SK-N-SH (cell line): ENCODE measurements around the gene CENPS. TPM values are rescaled to one million over a fixed set of nuclear protein-coding genes. Genes with fewer than 3 reads are reported as not detected.

Experiments used
- CTCF ChIA-PET: fragments of 300-600, 350-600 bp; formaldehyde crosslinking; extraction: SDS; loops from one replicate; lab custom pipeline; 2021; lab: Yijun Ruan, JAX
- POLR2A ChIA-PET: fragments of 350-600 bp; sonication (Branson Sonifier 250); formaldehyde crosslinking; extraction: SDS; loops from one replicate; lab custom pipeline; 2020; ENCODE audit warnings: antibody characterized with exemption, inconsistent platforms; lab: Yijun Ruan, JAX
- DNase-seq: peaks from one replicate; pipeline ENCODE4 v3.0.0; 2012
- H2AFZ ChIP-seq: fragments of 200-600 bp; sonication (generic); 2 replicates; pipeline ENCODE4 v1.8.1; 2016; ENCODE audit warnings: antibody characterized with exemption, mild to moderate bottlenecking, low read depth
- H3F3A ChIP-seq: fragments of 200-600 bp; sonication (generic); replicated peaks from 2 replicates; pipeline ENCODE3; 2016; ENCODE audit warnings: antibody characterized with exemption, mild to moderate bottlenecking; ENCODE audit not compliant: insufficient read depth
- H3K27ac ChIP-seq, 2 experiments: fragments of 200-500 bp in 1 of 2; fragments of 200-600 bp in 1 of 2; sonication (Bioruptor generic) in 1 of 2; sonication (generic), shearing (Covaris generic) in 1 of 2; 2 replicates each; pipeline versions ENCODE4 v1.5.1 to v1.6.1; 2014 to 2016; ENCODE audit warnings: low read depth in 2 of 2, inconsistent platforms in 1 of 2, low read length in 1 of 2, mild to moderate bottlenecking in 1 of 2, mixed read lengths in 1 of 2
- H3K27me3 ChIP-seq: fragments of 200-600 bp; sonication (generic), shearing (Covaris generic); 2 replicates; pipeline ENCODE4 v1.6.1; 2016; ENCODE audit warnings: mixed run types; ENCODE audit not compliant: insufficient read depth
- H3K36me3 ChIP-seq, 2 experiments: fragments of 200-500 bp in 1 of 2; fragments of 200-600 bp in 1 of 2; sonication (Bioruptor generic) in 1 of 2; sonication (generic) in 1 of 2; replicated peaks in 1 of 2; 2 replicates each; pipeline versions ENCODE3 to v1.5.1; 2014 to 2016; ENCODE audit warnings: low read length in 1 of 2, mild to moderate bottlenecking in 1 of 2; ENCODE audit not compliant: insufficient read depth in 2 of 2, control insufficient read depth in 1 of 2
- H3K4me1 ChIP-seq, 2 experiments: fragments of 200-500 bp in 1 of 2; fragments of 200-600 bp in 1 of 2; sonication (Bioruptor generic) in 1 of 2; sonication (generic), shearing (Covaris generic) in 1 of 2; 2 replicates each; pipeline versions ENCODE4 v1.5.1 to v1.6.1; 2014 to 2016; ENCODE audit warnings: low read depth in 1 of 2, low read length in 1 of 2, mixed run types in 1 of 2; ENCODE audit not compliant: insufficient read depth in 2 of 2, control insufficient read depth in 1 of 2
- H3K4me2 ChIP-seq: fragments of 200-600 bp; sonication (generic), shearing (Covaris generic); 2 replicates; pipeline ENCODE4 v1.6.1; 2017; ENCODE audit warnings: mixed run types
- H3K4me3 ChIP-seq, 2 experiments: fragments of 200-500 bp in 1 of 2; fragments of 200-600 bp in 1 of 2; sonication (Bioruptor generic) in 1 of 2; sonication (generic), shearing (Covaris generic) in 1 of 2; 2 replicates each; pipeline versions ENCODE4 v1.5.1 to v1.8.1; 2014 to 2016; ENCODE audit warnings: low read depth in 2 of 2, inconsistent platforms in 1 of 2, low read length in 1 of 2, mild to moderate bottlenecking in 1 of 2, mixed read lengths in 1 of 2, moderate library complexity in 1 of 2
- H3K79me2 ChIP-seq: fragments of 200-600 bp; sonication (generic); 2 replicates; pipeline ENCODE4 v1.8.1; 2017; ENCODE audit warnings: mild to moderate bottlenecking; ENCODE audit not compliant: insufficient read depth
- H3K9ac ChIP-seq: fragments of 200-600 bp; sonication (generic); 2 replicates; pipeline ENCODE4 v1.6.1; 2017; ENCODE audit warnings: mixed run types
- H3K9me2 ChIP-seq: fragments of 200-600 bp; sonication (generic); 2 replicates; pipeline ENCODE4 v1.6.1; 2017; ENCODE audit warnings: mixed run types
- H3K9me3 ChIP-seq: fragments of 200-600 bp; sonication (generic); 2 replicates; pipeline ENCODE4 v1.6.1; 2017; ENCODE audit warnings: mixed run types, mild to moderate bottlenecking, moderate library complexity
- H4K20me1 ChIP-seq: fragments of 200-600 bp; sonication (generic); 2 replicates; pipeline ENCODE4 v1.6.1; 2017; ENCODE audit warnings: mild to moderate bottlenecking, mixed run types; ENCODE audit not compliant: insufficient read depth
- FOSL2 ChIP-seq: IDR thresholded peaks from 2 replicates; pipeline ENCODE4 v1.4.0; 2012; ENCODE audit warnings: low read depth, mild to moderate bottlenecking, moderate library complexity, borderline replicate concordance
- FOXJ3 ChIP-seq: sonication (generic); formaldehyde crosslinking; IDR thresholded peaks from 2 replicates; pipeline ENCODE4 v1.5.1; 2020; ENCODE audit warnings: mild to moderate bottlenecking, missing genetic modification reagents
- FOXM1 ChIP-seq: IDR thresholded peaks from 2 replicates; pipeline ENCODE4 v1.4.0; 2012; ENCODE audit warnings: low read depth, mild to moderate bottlenecking
- MAX ChIP-seq: IDR thresholded peaks from 2 replicates; pipeline ENCODE4 v1.4.0; 2012; ENCODE audit warnings: low read depth
- NRF1 ChIP-seq: IDR thresholded peaks from 2 replicates; pipeline ENCODE4 v1.6.1; 2012; ENCODE audit warnings: low read depth, mild to moderate bottlenecking, low read length
- PBX3 ChIP-seq: IDR thresholded peaks from 2 replicates; pipeline ENCODE4; 2012
- RAD21 ChIP-seq: IDR thresholded peaks from 2 replicates; pipeline ENCODE4 v1.6.1; 2012; ENCODE audit warnings: mild to moderate bottlenecking, low read length
- REST ChIP-seq: IDR thresholded peaks from 2 replicates; pipeline ENCODE4 v1.6.1; 2012; ENCODE audit warnings: mild to moderate bottlenecking, low read depth, low read length, moderate library complexity
- RFX5 ChIP-seq: IDR thresholded peaks from 2 replicates; pipeline ENCODE4 v1.6.1; 2012; ENCODE audit warnings: mild to moderate bottlenecking, improper control_type of control experiment, low read length
- RXRA ChIP-seq: IDR thresholded peaks from 2 replicates; pipeline ENCODE4 v1.4.0; 2012; ENCODE audit warnings: low read depth, mild to moderate bottlenecking, borderline replicate concordance
- SMC3 ChIP-seq: IDR thresholded peaks from 2 replicates; pipeline ENCODE4 v1.6.1; 2012; ENCODE audit warnings: low read depth, low read length, improper control_type of control experiment
- TAF1 ChIP-seq: IDR thresholded peaks from 2 replicates; pipeline ENCODE4 v1.6.1; 2012; ENCODE audit warnings: low read depth, mild to moderate bottlenecking, low read length, moderate library complexity, borderline replicate concordance
- TEAD4 ChIP-seq: IDR thresholded peaks from 2 replicates; pipeline ENCODE4 v1.4.0; 2012; ENCODE audit warnings: mild to moderate bottlenecking, borderline replicate concordance; ENCODE audit not compliant: insufficient read depth
- USF2 ChIP-seq: fragments of 150-350 bp; IDR thresholded peaks from 2 replicates; pipeline ENCODE4 v1.6.1; 2017; ENCODE audit warnings: antibody characterized with exemption, low read length, low read depth, borderline replicate concordance
- YY1 ChIP-seq: IDR thresholded peaks from 2 replicates; pipeline ENCODE4 v1.4.0; 2012; ENCODE audit warnings: low read depth, mild to moderate bottlenecking
- WGBS: methylation state at CpG from one replicate; pipeline ENCODE4 v1.1.6; 2017; ENCODE audit warnings: low lambda C conversion rate; 5-methylcytosine and 5-hydroxymethylcytosine counted together
- polyA plus RNA-seq, 3 experiments: library from polyadenylated mRNA; depleted of rRNA; stranded (reverse); fragments of >200 nt; gene quantifications; 2 replicates each; pipeline ENCODE4 v1.2.3, GENCODE V29; 2012

The CENPS gene
- polyA plus RNA-seq, 1 of the 3 experiments (the other 2 are of a cell fraction): 20.0 TPM

GRCh38 chr1:10437052-10437451 is 6.8 kb downstream of the CENPS start (continued):
- TF ChIP-seq RFX5 (no peak), FOXM1 (no peak), USF2 (no peak), REST (no peak)
- TF ChIP-seq, all 33 proteins: peak for 0

GRCh38 chr1:10438677-10439163 is 8.5 kb downstream of the CENPS start:
- no peak for DNase-seq
- no peak overlapping the region for H3K4me2 ChIP-seq
- H4K20me1 ChIP-seq: no peaks in the 10 kb centered on the region
- no peaks in the 10 kb centered on the region for H3K9me2 ChIP-seq
- no peak overlapping the region for H3K9ac ChIP-seq
- H3K4me1 ChIP-seq: peaks cover 0 to 5% of the 10 kb centered on the region in 2 experiments; a peak in 1 of 4 replicates
- no peak overlapping the region for H3K27ac ChIP-seq
- TF ChIP-seq RAD21 (no peak), RXRA (no peak), NRF1 (no peak), MAX (no peak), SMC3 (no peak), FOXJ3 (no peak), FOSL2 (no peak), TAF1 (no peak), YY1 (no peak), TEAD4 (no peak), USF2 (no peak), PBX3 (no peak)
- ChIA-PET POLR2A (no interaction called here), CTCF (interaction anchor here (10.8 kb wide), 1 partner anchor 56 kb away, joined by 203 read pairs; no protein-coding TSS in a partner anchor)
- H3K36me3 ChIP-seq: peaks cover 3 to 5% of the 10 kb centered on the region in 2 experiments
- H3K4me3 ChIP-seq: no peak overlapping the region
- no peaks in the 10 kb centered on the region for H3K79me2 ChIP-seq
- no peaks in the 10 kb centered on the region for H3K9me3 ChIP-seq
- WGBS: 89% methylated on average over 7 of the region's 7 CpGs
- no peak overlapping the region for H2AFZ ChIP-seq
- H3F3A ChIP-seq: peaks cover 4% of the 10 kb centered on the region
- no peaks in the 10 kb centered on the region for H3K27me3 ChIP-seq
